ENCODE data around the gene EGR1. TPM values are rescaled to one million over a fixed set of nuclear protein-coding genes. Genes with fewer than 3 reads are reported as not detected.

The EGR1 gene
- total RNA-seq, 1 experiment from 2014 or later: 173 TPM

GRCh38 chr5:138517437-138517836 is 52.2 kb downstream of the EGR1 start:
- Histone ChIP-seq H3K4me2 (ENCODE audit: low read length) (no peak overlapping the region), H3K27ac (ENCODE audit: low read depth, low read length) (no peak overlapping the region), H3K9ac (ENCODE audit: low read length) (no peak overlapping the region), H2AFZ (ENCODE audit: low read depth, low read length, poor library complexity, severe bottlenecking) (no peak overlapping the region), H3K9me2 (ENCODE audit: insufficient read depth) (no peaks in the 10 kb centered on the region), H3K4me3 (replicated peaks in 1 of 2; ENCODE audit: low read depth in 1 of 2, low read length in 2 of 2) (no peak overlapping the region), H3K79me2 (ENCODE audit: insufficient read depth, low read length) (peaks cover 97% of the 10 kb centered on the region), H3K4me1 (ENCODE audit: control insufficient read depth in 1 of 2, insufficient read depth in 2 of 2, low read length in 2 of 2) (no peaks in the 10 kb centered on the region), H3K27me3 (ENCODE audit: insufficient read depth, low read length) (no peaks in the 10 kb centered on the region), H3K36me3 (ENCODE audit: control insufficient read depth in 1 of 2, insufficient read depth in 2 of 2, low read length in 2 of 2) (peaks cover 42 to 63% of the 10 kb centered on the region in 2 experiments), H3K9me3 (ENCODE audit: control insufficient read depth in 1 of 2, insufficient read depth in 1 of 2, low read depth in 1 of 2, low read length in 2 of 2) (no peaks in the 10 kb centered on the region), H4K20me1 (ENCODE audit: insufficient read depth) (peaks cover 30% of the 10 kb centered on the region)
- no peak for ATAC-seq
- RAD21 ChIA-PET (ENCODE audit: low non-redundant PET in 1 of 2, low total read pairs in 2 of 2, uncharacterized antibody in 2 of 2, unreplicated experiment in 2 of 2): no interaction called here
- CTCF ChIA-PET: interaction anchor here (1.2 kb wide), 1 partner anchor 53 kb away, joined by 3 read pairs; the partner anchor contains the start of gene EGR1
- TF ChIP-seq ZFX (IDR thresholded peaks at IDR 0.05) (no peak), CEBPB (IDR thresholded peaks at IDR 0.05; ENCODE audit: low read depth) (no peak), POLR2A (IDR thresholded peaks at IDR 0.05; ENCODE audit: borderline replicate concordance, extremely low read depth, insufficient read depth, insufficient read length) (no peak), EZH2phosphoT487 (IDR thresholded peaks at IDR 0.05; ENCODE audit: borderline replicate concordance) (no peak), YY1 (IDR thresholded peaks at IDR 0.05; ENCODE audit: extremely low read depth, insufficient replicate concordance, low read depth, low read length) (no peak), ELF1 (IDR thresholded peaks at IDR 0.05; ENCODE audit: borderline replicate concordance, low read depth) (no peak), CBX3 (IDR thresholded peaks at IDR 0.05; ENCODE audit: low read depth) (no peak), TCF7L2 (IDR thresholded peaks at IDR 0.05; ENCODE audit: borderline replicate concordance, extremely low read depth, insufficient read depth, insufficient read length) (no peak), FOSL1 (IDR thresholded peaks at IDR 0.05; ENCODE audit: low read depth) (no peak), SP1 (IDR thresholded peaks at IDR 0.05; ENCODE audit: low read depth) (no peak), REST (IDR thresholded peaks at IDR 0.05; ENCODE audit: low read depth) (no peak), ZNF274 (IDR thresholded peaks at IDR 0.05; ENCODE audit: low read depth, low read length) (no peak), SRF (IDR thresholded peaks at IDR 0.05; ENCODE audit: low read depth) (no peak)
- BruUV-seq (replicated peaks): no TSS peak
- intact Hi-C loops (cut with micrococcal nuclease): no loop called here
- DNase-seq (ENCODE audit: low read depth, low spot score): no peak
- POLR2A ChIA-PET: no interaction called here

Other genes starting within 250 kb of the EGR1 start
- gene GFRA3, start 190.9 kb upstream of the EGR1 start, total RNA-seq (2021; ENCODE audit: unreplicated experiment): not detected
- 19.3 TPM for gene CDC25C, start 133.7 kb upstream of the EGR1 start, total RNA-seq (2021; ENCODE audit: unreplicated experiment)
- 36.4 TPM for gene FAM53C, start 127.2 kb upstream of the EGR1 start, total RNA-seq (2021; ENCODE audit: unreplicated experiment)
- gene KDM3B, start 112.8 kb upstream of the EGR1 start, total RNA-seq (2021; ENCODE audit: unreplicated experiment): 65.1 TPM
- 4.9 TPM for gene REEP2, start 26.4 kb upstream of the EGR1 start, total RNA-seq (2021; ENCODE audit: unreplicated experiment)
- 178 TPM for gene ETF1, start 77.8 kb downstream of the EGR1 start, total RNA-seq (2021; ENCODE audit: unreplicated experiment)
- gene HSPA9, start 109.9 kb downstream of the EGR1 start, total RNA-seq (2021; ENCODE audit: unreplicated experiment): 486 TPM